SU-DHL-6 (cell line): ENCODE data around the gene YIPF7.

Experiments
- CTCF ChIP-seq: fragments of 200-600 bp; sonication (generic); IDR thresholded peaks from one replicate; pipeline ENCODE4 v1.5.1; 2017; ENCODE audit warnings: antibody characterized with exemption, mild to moderate bottlenecking, low read length, moderate library complexity; ENCODE audit not compliant: insufficient read depth, poor library complexity, severe bottlenecking
- EZH2phosphoT487 ChIP-seq: fragments of 200-600 bp; sonication (generic), shearing (Covaris generic); conservative IDR thresholded peaks from 2 replicates; pipeline ENCODE4 v1.6.1; 2018; ENCODE audit warnings: mild to moderate bottlenecking, antibody characterized with exemption, low read length, moderate library complexity, mixed read lengths

- TF ChIP-seq CTCF, result peak; percentile 55
- no peak for TF ChIP-seq EZH2phosphoT487
These were observed 22.1 kb downstream of the YIPF7 start for GRCh38 chr4:44629280-44629866.
